ENCODE data around the gene COL4A6. TPM values are rescaled to one million over a fixed set of nuclear protein-coding genes. Genes with fewer than 3 reads are reported as not detected.

COL4A6 gene
- total and polyA plus RNA-seq, 10 donors: 0.15 to 4.8 (median 0.84) TPM

- intact Hi-C loops (cut with DNase I; ENCODE audit: low total_unique reads): no loop called here
- no peak overlapping the region for H3K4me3 ChIP-seq
These were observed 323.7 kb downstream of the COL4A6 start for GRCh38 chrX:108114541-108114940.

More at GRCh38 chrX:108114541-108114940, 323.7 kb downstream of the COL4A6 start:
- Histone ChIP-seq H3K36me3 (no peaks in the 10 kb centered on the region), H3K27me3 (replicated peaks in 1 of 7) (no peaks in the 10 kb centered on the region), H3K4me1 (no peaks in the 10 kb centered on the region), H3K9me3 (no peaks in the 10 kb centered on the region), H3K27ac (no peak overlapping the region)
- DNase-seq: no peak
- TF ChIP-seq POLR2A (IDR thresholded peaks at IDR 0.05) (no peak), CTCF (IDR thresholded peaks at IDR 0.05 in 8 of 11, conservative IDR thresholded peaks at IDR 0.05 in 3 of 11) (no peak), POLR2AphosphoS5 (IDR thresholded peaks at IDR 0.05) (no peak)

Other genes with a start within 250 kb of the COL4A6 start
- gene COL4A5, start 1.4 kb upstream of the COL4A6 start, total RNA-seq: 10 to 100 TPM in 4 of 7 donors, 1 to 10 TPM in 3; 6.2 to 19.6 (median 13.1) TPM
- 1 to 10 TPM; 2.1 to 2.7 (median 2.4) TPM for gene COL4A5, start 1.4 kb upstream of the COL4A6 start, polyA plus RNA-seq